Measurements from ENCODE around the gene PEAK3. TPM values are rescaled to one million over a fixed set of nuclear protein-coding genes. Genes with fewer than 3 reads are reported as not detected.

PEAK3 gene
- total and polyA plus RNA-seq, 2 donors (not counting 1 experiment from before 2014, with no cell fraction given), result 0.18 to 0.71 TPM

DNA sequence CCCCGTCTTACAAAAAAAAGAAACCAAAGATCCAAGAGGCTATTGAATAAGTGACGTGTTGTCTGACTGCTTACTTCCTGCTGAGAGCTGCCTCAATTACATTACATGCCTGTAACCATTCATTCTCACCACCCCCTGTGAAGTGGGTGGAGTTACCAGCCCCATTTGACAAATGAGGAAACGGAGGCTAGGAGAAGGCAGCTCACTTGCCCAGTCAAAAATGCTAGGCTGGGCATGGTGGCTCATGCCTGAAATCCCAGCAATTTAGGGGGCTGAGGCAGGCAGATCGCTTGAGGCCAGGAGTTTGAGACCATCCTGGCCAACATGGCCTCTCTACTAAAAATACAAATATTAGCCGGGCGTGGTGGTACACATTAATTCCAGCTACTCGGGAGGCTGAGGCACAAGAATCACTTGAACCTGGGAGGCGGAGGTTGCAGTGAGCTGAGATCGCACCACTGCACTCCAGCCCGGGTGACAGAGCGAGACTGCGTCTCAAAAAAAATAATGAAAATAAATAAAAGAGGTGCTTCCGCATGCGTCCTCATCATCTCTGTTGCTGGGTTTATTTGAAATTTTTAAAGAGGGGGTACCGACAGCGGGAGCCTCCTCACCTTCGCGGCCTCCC is 45.9 kb upstream of the PEAK3 start:
- WGBS (ENCODE audit: insufficient coverage), result 0% methylated on average over 9 of the region's 18 CpGs
- Mint-ChIP-seq H3K27ac (peak overlapping the region; percentile 98), H3K9me3 (ENCODE audit: insufficient read depth) (no peaks in the 10 kb centered on the region), H3K4me1 (peaks cover 77% of the 10 kb centered on the region), H3K27me3 (no peaks in the 10 kb centered on the region), H3K4me3 (peak overlapping the region; percentile 96)
- DNase-seq (peak; percentile 80), ATAC-seq (ENCODE audit: low read depth) (no peak)
- POLR2A ChIA-PET, result interaction anchor here (0.6 to 3.7 kb wide), 5 partner anchors 11 to 297 kb away, joined by 3 to 25 read pairs (median 5); no protein-coding TSS in a partner anchor
- Histone ChIP-seq H3K27ac (ENCODE audit: low read length in 2 of 2) (peak overlapping the region; percentile 71 to 90), H3K27me3 (replicated peaks in 1 of 4; ENCODE audit: control extremely low read depth in 1 of 4, control insufficient read depth in 3 of 4, insufficient read depth in 4 of 4, low read length in 3 of 4) (no peaks in the 10 kb centered on the region), H3K4me3 (ENCODE audit: control extremely low read depth in 1 of 5, extremely low read depth in 1 of 5, insufficient read depth in 1 of 5, low read depth in 2 of 5, low read length in 4 of 5) (peak overlapping the region; percentile 66 to 97 (median 92)), H3K79me2 (ENCODE audit: control insufficient read depth, insufficient read depth, low read length) (peaks cover 95% of the 10 kb centered on the region), H3K4me1 (ENCODE audit: control insufficient read depth in 2 of 2, insufficient read depth in 2 of 2, low read length in 2 of 2) (peaks cover 75 to 87% of the 10 kb centered on the region in 2 donors), H3K4me2 (replicated peaks; ENCODE audit: low read depth, low read length, poor library complexity, severe bottlenecking) (peak overlapping the region; percentile 95), H3K36me3 (replicated peaks in 1 of 2; ENCODE audit: control extremely low read depth in 1 of 2, control insufficient read depth in 1 of 2, extremely low read depth in 1 of 2, insufficient read depth in 2 of 2, low read length in 1 of 2) (peaks cover 0 to 22% of the 10 kb centered on the region in 2 experiments), H2AFZ (ENCODE audit: insufficient read depth, low read depth, low read length, poor library complexity, severe bottlenecking) (peak overlapping the region; percentile 84), H3K9ac (ENCODE audit: low read length) (peak overlapping the region; percentile 83), H3K9me3 (ENCODE audit: control extremely low read depth in 1 of 3, control insufficient read depth in 2 of 3, insufficient read depth in 1 of 3, low read length in 2 of 3) (no peaks in the 10 kb centered on the region), H4K20me1 (ENCODE audit: control insufficient read depth, insufficient read depth, low read length, poor library complexity, severe bottlenecking) (peaks cover 5% of the 10 kb centered on the region)
- CTCF ChIA-PET, result interaction anchor here (0.7 to 5.1 kb wide), 4 partner anchors 12 to 173 kb away, joined by 3 to 24 read pairs (median 6); no protein-coding TSS in a partner anchor
- intact Hi-C loops (cut with micrococcal nuclease), result no loop called here
- TF ChIP-seq EZH2 (IDR thresholded peaks at IDR 0.05; ENCODE audit: borderline replicate concordance, insufficient read depth, low read depth, low read length, poor library complexity, severe bottlenecking), result no peak
- TF ChIP-seq, protein P1, sequence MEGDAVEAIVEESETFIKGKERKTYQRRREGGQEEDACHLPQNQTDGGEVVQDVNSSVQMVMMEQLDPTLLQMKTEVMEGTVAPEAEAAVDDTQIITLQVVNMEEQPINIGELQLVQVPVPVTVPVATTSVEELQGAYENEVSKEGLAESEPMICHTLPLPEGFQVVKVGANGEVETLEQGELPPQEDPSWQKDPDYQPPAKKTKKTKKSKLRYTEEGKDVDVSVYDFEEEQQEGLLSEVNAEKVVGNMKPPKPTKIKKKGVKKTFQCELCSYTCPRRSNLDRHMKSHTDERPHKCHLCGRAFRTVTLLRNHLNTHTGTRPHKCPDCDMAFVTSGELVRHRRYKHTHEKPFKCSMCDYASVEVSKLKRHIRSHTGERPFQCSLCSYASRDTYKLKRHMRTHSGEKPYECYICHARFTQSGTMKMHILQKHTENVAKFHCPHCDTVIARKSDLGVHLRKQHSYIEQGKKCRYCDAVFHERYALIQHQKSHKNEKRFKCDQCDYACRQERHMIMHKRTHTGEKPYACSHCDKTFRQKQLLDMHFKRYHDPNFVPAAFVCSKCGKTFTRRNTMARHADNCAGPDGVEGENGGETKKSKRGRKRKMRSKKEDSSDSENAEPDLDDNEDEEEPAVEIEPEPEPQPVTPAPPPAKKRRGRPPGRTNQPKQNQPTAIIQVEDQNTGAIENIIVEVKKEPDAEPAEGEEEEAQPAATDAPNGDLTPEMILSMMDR (IDR thresholded peaks at IDR 0.05), result no peak

All from B cell (primary cell).